Measurements from ENCODE around the gene TNFSF13.

Gene TNFSF13

DNA sequence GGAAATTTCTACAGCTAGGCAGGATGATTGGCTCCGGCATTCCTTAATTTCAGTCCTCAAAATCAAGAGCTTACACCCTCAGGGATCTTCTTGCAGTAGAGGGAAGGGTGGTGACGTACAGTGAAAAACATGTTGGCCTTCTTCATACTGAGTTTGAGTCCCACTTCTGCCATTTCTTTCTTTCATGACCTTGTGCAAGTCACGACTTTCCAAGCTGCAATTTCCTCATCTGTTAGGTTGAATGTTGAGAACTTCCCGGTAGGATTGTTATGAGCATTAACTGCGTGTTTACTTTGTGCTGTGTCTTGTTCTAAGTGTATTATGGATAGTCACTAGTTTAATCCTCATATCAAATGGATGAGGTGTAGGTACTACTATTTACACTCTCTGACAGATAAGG is 11.0 kb downstream of the TNFSF13 start:
- H4K20me1 ChIP-seq (ENCODE audit: insufficient read depth, low read length) = peaks cover 9% of the 10 kb centered on the region
- no peaks in the 10 kb centered on the region for H3K27me3 ChIP-seq (ENCODE audit: low read depth, low read length)
- TF ChIP-seq CTCF (IDR thresholded peaks at IDR 0.05; ENCODE audit: low read depth, low read length) (no peak), EZH2phosphoT487 (IDR thresholded peaks at IDR 0.05; ENCODE audit: low read depth) (no peak)
- H3K9me3 ChIP-seq (ENCODE audit: insufficient read depth, low read length) = no peaks in the 10 kb centered on the region
- H3K4me3 ChIP-seq (ENCODE audit: low read length) = no peak overlapping the region
- H3K36me3 ChIP-seq (replicated peaks; ENCODE audit: low read depth, low read length) = peaks cover 32% of the 10 kb centered on the region
- no peak overlapping the region for H3K27ac ChIP-seq (ENCODE audit: low read length)
- peaks cover 45% of the 10 kb centered on the region for H3K79me2 ChIP-seq (ENCODE audit: low read length)
- no peak overlapping the region for H2AFZ ChIP-seq (ENCODE audit: low read depth, low read length)
- H3K4me1 ChIP-seq (ENCODE audit: low read length) = peaks cover 11% of the 10 kb centered on the region
- H3K4me2 ChIP-seq (ENCODE audit: low read length) = no peak overlapping the region
- no peak overlapping the region for H3K9ac ChIP-seq (ENCODE audit: low read length)

GRCh38 chr17:7570351-7570750 is 11.8 kb downstream of the TNFSF13 start:
- H3K79me2 ChIP-seq (ENCODE audit: low read length) = peaks cover 45% of the 10 kb centered on the region
- no peak overlapping the region for H3K27ac ChIP-seq (ENCODE audit: low read length)
- H3K9ac ChIP-seq (ENCODE audit: low read length) = no peak overlapping the region

DNA sequence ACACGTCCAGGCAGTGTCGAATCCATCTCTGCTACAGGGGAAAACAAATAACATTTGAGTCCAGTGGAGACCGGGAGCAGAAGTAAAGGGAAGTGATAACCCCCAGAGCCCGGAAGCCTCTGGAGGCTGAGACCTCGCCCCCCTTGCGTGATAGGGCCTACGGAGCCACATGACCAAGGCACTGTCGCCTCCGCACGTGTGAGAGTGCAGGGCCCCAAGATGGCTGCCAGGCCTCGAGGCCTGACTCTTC is 13.7 kb downstream of the TNFSF13 start:
- Histone ChIP-seq H3K36me3 (replicated peaks; ENCODE audit: low read depth, low read length) (peaks cover 50% of the 10 kb centered on the region), H3K4me2 (ENCODE audit: low read length) (peak overlapping the region; percentile 91), H3K4me1 (ENCODE audit: low read length) (peaks cover 38% of the 10 kb centered on the region), H3K9ac (ENCODE audit: low read length) (peak overlapping the region; percentile 87), H3K79me2 (ENCODE audit: low read length) (peaks cover 60% of the 10 kb centered on the region), H2AFZ (ENCODE audit: low read depth, low read length) (no peak overlapping the region; the same call in 1 of the 2 replicates), H3K27ac (ENCODE audit: low read length) (peak overlapping the region; percentile 69), H4K20me1 (ENCODE audit: insufficient read depth, low read length) (peaks cover 36% of the 10 kb centered on the region), H3K9me3 (ENCODE audit: insufficient read depth, low read length) (no peaks in the 10 kb centered on the region), H3K4me3 (ENCODE audit: low read length) (peak overlapping the region; percentile 96), H3K27me3 (ENCODE audit: low read depth, low read length) (no peaks in the 10 kb centered on the region)
- no peak for TF ChIP-seq CTCF (IDR thresholded peaks at IDR 0.05; ENCODE audit: low read depth, low read length)
- TF ChIP-seq EZH2phosphoT487 (IDR thresholded peaks at IDR 0.05; ENCODE audit: low read depth) = no peak

More at GRCh38 chr17:7570351-7570750, 11.8 kb downstream of the TNFSF13 start:
- TF ChIP-seq EZH2phosphoT487 (IDR thresholded peaks at IDR 0.05; ENCODE audit: low read depth) = no peak
- no peak for TF ChIP-seq CTCF (IDR thresholded peaks at IDR 0.05; ENCODE audit: low read depth, low read length)
- no peak overlapping the region for H2AFZ ChIP-seq (ENCODE audit: low read depth, low read length)
- no peaks in the 10 kb centered on the region for H3K9me3 ChIP-seq (ENCODE audit: insufficient read depth, low read length)
- H3K4me2 ChIP-seq (ENCODE audit: low read length) = no peak overlapping the region
- H4K20me1 ChIP-seq (ENCODE audit: insufficient read depth, low read length) = peaks cover 17% of the 10 kb centered on the region
- H3K36me3 ChIP-seq (replicated peaks; ENCODE audit: low read depth, low read length) = peaks cover 37% of the 10 kb centered on the region
- H3K4me1 ChIP-seq (ENCODE audit: low read length) = peaks cover 19% of the 10 kb centered on the region
- H3K4me3 ChIP-seq (ENCODE audit: low read length) = no peak overlapping the region
- no peaks in the 10 kb centered on the region for H3K27me3 ChIP-seq (ENCODE audit: low read depth, low read length)

GRCh38 chr17:7572588-7573323 is 14.2 kb downstream of the TNFSF13 start:
- Histone ChIP-seq H3K9ac (ENCODE audit: low read length) (peak overlapping the region; percentile 100), H2AFZ (ENCODE audit: low read depth, low read length) (no peak overlapping the region), H3K27me3 (ENCODE audit: low read depth, low read length) (no peaks in the 10 kb centered on the region), H4K20me1 (ENCODE audit: insufficient read depth, low read length) (peaks cover 41% of the 10 kb centered on the region), H3K9me3 (ENCODE audit: insufficient read depth, low read length) (no peaks in the 10 kb centered on the region), H3K27ac (ENCODE audit: low read length) (peak overlapping the region; percentile 95), H3K36me3 (replicated peaks; ENCODE audit: low read depth, low read length) (peaks cover 55% of the 10 kb centered on the region), H3K4me2 (ENCODE audit: low read length) (peak overlapping the region; percentile 75), H3K4me1 (ENCODE audit: low read length) (peaks cover 43% of the 10 kb centered on the region), H3K79me2 (ENCODE audit: low read length) (peaks cover 64% of the 10 kb centered on the region), H3K4me3 (ENCODE audit: low read length) (peak overlapping the region; percentile 97)
- TF ChIP-seq EZH2phosphoT487 (IDR thresholded peaks at IDR 0.05; ENCODE audit: low read depth) = no peak
- TF ChIP-seq CTCF (IDR thresholded peaks at IDR 0.05; ENCODE audit: low read depth, low read length) = no peak
